Activated CD4-positive, alpha-beta T cell treated with anti-CD3 and anti-CD28 coated beads for 1 hour (primary cell): ENCODE measurements around the gene ADGRG1.

Experiments
- DNase-seq: peaks from one replicate; pipeline ENCODE4 v3.0.0-alpha.2; 2020

ADGRG1 gene

GRCh38 chr16:57688987-57689761 is 60.7 kb downstream of the ADGRG1 start:
- DNase-seq, result no peak

GRCh38 chr16:57689762-57690558 is 61.5 kb downstream of the ADGRG1 start:
- DNase-seq, result no peak

- DNase-seq, result no peak
Observed at GRCh38 chr16:57690782-57691471, 62.5 kb downstream of the ADGRG1 start.

GRCh38 chr16:57692636-57693035 is 64.2 kb downstream of the ADGRG1 start:
- DNase-seq, result no peak

GRCh38 chr16:57693550-57693949 is 65.1 kb downstream of the ADGRG1 start:
- no peak for DNase-seq

GRCh38 chr16:57694231-57694724 is 65.8 kb downstream of the ADGRG1 start:
- DNase-seq, result no peak

GRCh38 chr16:57694725-57695679 is 66.6 kb downstream of the ADGRG1 start, which contains the start of gene DRC7:
TSS of gene DRC7 (plus strand) at chr16:57694806. CDS start at chr16:57697950, 3,144 bp downstream.
- no peak for DNase-seq

GRCh38 chr16:57695680-57696069 is 67.2 kb downstream of the ADGRG1 start:
- DNase-seq, result no peak

- no peak for DNase-seq
Observed at GRCh38 chr16:57696240-57696639, 67.8 kb downstream of the ADGRG1 start.

GRCh38 chr16:57697896-57698537 is 69.6 kb downstream of the ADGRG1 start:
- no peak for DNase-seq

- no peak for DNase-seq
Observed at GRCh38 chr16:57698812-57699405, 70.5 kb downstream of the ADGRG1 start.

- no peak for DNase-seq
Observed at GRCh38 chr16:57699481-57699880, 71.1 kb downstream of the ADGRG1 start.

- no peak for DNase-seq
Observed at GRCh38 chr16:57699899-57700298, 71.5 kb downstream of the ADGRG1 start.

- DNase-seq, result no peak
Observed at GRCh38 chr16:57700781-57701551, 72.5 kb downstream of the ADGRG1 start.

GRCh38 chr16:57701759-57702371 is 73.4 kb downstream of the ADGRG1 start:
- DNase-seq, result no peak

- no peak for DNase-seq
Observed at GRCh38 chr16:57703416-57704010, 75.1 kb downstream of the ADGRG1 start.

- DNase-seq, result no peak
Observed at GRCh38 chr16:57704011-57704904, 75.8 kb downstream of the ADGRG1 start.
